HG03196 (cell line): Measurements from ENCODE around the gene BBC3.

Experiments used
- ATAC-seq: cut with Tn5 transposase; IDR thresholded peaks from one replicate; pipeline ENCODE4 v1.9.1; 2021; ENCODE audit not compliant: unreplicated experiment

BBC3 gene

GRCh38 chr19:47232422-47233211, 1.6 kb upstream of the BBC3 start:
- ATAC-seq = no peak

- no peak for ATAC-seq
These were observed 436 bp upstream of the BBC3 start for GRCh38 chr19:47231215-47232054.

- no peak for ATAC-seq
These were observed 712 bp downstream of the BBC3 start for GRCh38 chr19:47230054-47230920.

DNA sequence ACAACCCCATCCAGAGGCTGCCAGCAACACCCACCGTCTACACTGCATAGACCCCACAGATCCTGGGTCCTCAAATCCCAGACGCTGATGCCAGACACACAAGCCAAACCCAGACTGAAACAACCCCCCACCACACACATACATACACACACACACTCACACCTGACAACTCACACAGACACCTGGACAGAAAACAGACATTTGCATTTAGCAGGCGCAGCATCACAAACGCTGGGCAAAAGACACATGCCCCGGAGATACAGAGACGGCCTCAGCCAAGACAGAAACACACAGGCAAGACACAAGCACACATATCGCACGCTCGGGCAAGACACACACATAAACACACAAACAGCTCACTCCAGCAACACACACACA, 1.3 kb downstream of the BBC3 start:
- ATAC-seq = no peak

DNA sequence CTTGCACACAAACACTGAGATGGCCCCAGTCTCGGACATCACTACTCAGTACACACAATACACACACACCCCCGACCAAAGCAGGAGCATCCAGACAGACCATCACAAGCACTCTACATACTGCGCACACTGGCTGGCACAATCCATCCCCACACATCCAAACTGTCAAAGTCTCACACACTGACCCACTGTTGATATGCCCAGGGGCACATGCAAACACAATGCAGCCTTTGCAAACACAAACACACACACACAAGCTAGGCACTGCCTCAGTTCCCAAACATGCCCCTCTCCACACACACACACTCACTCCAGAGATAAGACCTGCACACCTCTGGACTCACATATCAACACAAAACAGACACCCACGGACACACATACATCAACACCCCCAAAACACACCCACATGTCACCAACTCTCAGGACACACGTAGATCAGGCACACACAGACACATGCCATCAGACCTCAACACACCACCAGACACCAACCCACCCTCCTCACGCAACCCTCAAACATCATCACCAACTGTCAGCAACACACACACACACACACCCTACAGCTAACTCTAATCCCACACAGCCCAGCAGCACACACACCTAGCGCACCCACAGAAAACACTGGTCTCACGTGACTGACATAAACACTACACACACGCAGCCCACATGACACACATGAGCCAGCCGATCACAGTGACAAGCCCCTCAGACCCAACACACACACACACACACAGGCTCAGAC, 1.9 kb downstream of the BBC3 start:
- ATAC-seq = no peak

DNA sequence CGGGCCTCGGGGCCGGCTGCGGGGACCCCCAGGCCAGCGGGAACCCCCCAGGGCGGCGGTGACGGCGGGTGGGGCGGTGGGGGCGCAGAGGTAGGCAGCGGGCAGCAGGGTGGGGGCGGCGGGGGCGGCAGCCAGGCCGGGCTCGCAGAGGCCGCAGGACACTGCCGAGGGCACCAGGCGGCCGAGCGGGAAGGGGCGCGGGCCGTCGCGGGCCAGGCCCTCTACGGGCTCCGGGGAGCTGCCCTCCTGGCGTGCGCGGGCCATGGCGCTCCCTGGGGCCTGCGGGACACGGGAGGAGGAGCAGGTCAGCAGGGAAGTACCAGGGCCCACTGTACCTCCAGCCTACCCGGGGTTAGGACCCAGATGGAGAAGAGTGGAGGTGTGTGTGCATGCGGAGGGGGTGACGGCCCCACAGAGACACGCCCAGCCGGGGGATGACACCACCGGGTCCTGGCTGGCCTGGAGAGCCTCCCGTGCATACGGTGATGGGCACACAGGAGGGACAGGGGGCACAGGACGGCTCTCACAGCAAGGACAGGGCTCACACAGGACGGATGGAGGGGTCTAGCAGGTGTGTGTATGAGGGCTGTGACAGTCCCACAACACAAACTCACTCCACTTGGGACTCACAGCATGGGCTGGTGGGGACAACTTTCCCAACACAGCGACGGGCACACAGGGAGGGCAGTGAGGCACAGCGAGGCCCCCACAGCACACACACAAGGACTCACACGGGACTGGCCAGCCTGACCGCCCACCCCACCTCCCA, 2.6 kb downstream of the BBC3 start:
- ATAC-seq = no peak

- no peak for ATAC-seq
These were observed 3.4 kb downstream of the BBC3 start for GRCh38 chr19:47227352-47228167.

DNA sequence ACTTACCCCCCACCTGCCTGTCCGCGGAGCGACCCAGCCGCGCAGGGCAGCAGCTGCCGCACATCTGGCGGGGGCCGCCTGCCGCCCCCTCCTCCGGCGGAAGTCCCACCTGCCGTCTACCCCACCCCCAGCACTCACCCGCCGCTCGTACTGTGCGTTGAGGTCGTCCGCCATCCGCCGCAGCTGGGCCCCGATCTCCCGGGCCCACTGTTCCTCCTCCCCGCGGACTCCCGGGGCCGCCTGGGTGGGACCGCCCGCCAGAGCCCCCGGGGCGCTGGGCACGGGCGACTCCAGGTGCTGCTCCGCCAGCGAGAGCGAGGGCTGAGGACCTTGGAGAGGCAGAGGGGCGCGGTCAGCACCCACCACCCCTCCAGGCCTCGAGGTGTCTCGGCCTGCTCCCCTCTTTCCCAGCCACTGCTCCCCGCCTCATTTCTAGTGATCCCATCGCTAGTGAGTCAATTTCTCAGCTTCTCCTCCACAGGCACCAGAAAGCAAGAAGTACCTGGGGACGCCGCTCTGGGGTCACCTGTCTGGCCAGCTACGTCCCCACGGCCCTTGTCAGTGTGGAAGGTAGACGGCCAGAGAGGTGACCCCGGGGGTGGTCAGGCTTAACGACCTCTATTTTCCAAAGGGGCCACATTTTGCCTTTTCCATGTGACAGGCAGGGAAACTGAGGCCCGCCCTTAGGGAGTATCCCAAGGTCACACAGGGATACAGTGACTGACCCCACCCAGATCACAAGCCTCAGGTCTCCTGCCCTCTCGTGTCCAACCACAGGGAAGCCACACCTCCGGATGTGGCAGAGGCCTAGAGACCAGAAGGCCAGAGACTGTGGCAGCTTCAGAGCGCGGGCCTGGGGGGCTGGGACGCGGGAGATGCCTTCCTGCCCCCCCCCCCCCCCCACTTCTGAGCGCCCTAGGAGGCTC, 4.3 kb downstream of the BBC3 start:
- ATAC-seq = peak; percentile 28

DNA sequence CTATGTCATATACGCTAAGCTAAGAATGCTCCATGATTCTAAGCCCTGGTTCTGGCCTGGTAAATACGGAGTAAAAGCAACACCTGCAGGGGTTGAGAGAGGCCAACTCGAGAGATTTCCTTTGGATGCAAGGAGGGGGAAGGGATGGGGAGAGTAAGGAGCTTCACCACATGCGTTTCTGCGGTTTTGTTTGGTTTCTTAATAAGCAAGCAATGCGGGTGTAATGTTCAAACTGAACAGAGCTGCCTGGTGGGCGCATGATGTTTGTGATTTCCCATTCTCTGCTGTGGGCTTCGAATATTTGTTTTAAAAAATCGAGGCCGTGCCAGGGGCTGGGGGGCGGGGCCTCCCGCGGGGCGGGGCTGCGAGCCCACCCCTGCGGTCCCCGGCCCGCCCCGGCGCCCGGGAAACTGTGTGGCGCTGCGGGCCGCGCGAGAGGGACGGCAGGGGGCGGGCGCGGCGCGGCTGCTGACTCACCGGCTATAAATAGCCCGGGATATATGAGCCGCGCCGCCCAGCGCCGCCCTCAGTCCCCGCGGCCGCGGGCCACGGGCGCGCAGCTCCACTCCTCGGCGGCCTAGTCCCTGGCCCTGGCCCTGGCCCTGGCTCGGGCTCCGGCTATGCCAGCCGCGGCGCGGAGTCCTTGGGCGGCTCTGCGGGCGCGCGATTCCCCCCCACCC, 5.1 kb downstream of the BBC3 start:
- peak; percentile 32 for ATAC-seq

- ATAC-seq = no peak
These were observed 9.1 kb downstream of the BBC3 start for GRCh38 chr19:47221890-47222289.

- no peak for ATAC-seq
These were observed 9.7 kb downstream of the BBC3 start for GRCh38 chr19:47221080-47221841.

- ATAC-seq = no peak
These were observed 15.4 kb downstream of the BBC3 start for GRCh38 chr19:47215581-47215980.

GRCh38 chr19:47210689-47211316, 20.2 kb downstream of the BBC3 start:
- ATAC-seq = no peak

GRCh38 chr19:47210180-47210490, 20.9 kb downstream of the BBC3 start:
- no peak for ATAC-seq

GRCh38 chr19:47209319-47210179, 21.4 kb downstream of the BBC3 start:
- ATAC-seq = no peak
